SU-DHL-6 (cell line): ENCODE data around the gene ABCF2.

ENCODE experiments used
- H2AFZ ChIP-seq: fragments of 200-600 bp; sonication (generic); 2 replicates; pipeline ENCODE4 v1.6.1; 2014; ENCODE audit warnings: low read depth, mild to moderate bottlenecking, moderate library complexity, mixed read lengths, antibody characterized with exemption, low read length; ENCODE audit not compliant: severe bottlenecking
- H3F3A ChIP-seq: fragments of 200-600 bp; shearing (Covaris generic); 2 replicates; pipeline ENCODE4 v1.6.0; 2016; ENCODE audit warnings: antibody characterized with exemption, mild to moderate bottlenecking; ENCODE audit not compliant: insufficient read depth
- H3K27ac ChIP-seq: fragments of 200-600 bp; sonication (generic); 2 replicates; pipeline ENCODE4 v1.5.1; 2016; ENCODE audit warnings: low read depth, mild to moderate bottlenecking, low read length, moderate library complexity, mixed read lengths
- H3K27me3 ChIP-seq: fragments of 200-600 bp; sonication (generic), shearing (Covaris generic); 2 replicates; pipeline ENCODE4 v1.6.0; 2014; ENCODE audit warnings: mild to moderate bottlenecking, low read length
- H3K36me3 ChIP-seq: fragments of 200-600 bp; sonication (generic); 2 replicates; pipeline ENCODE4 v1.6.1; 2014; ENCODE audit warnings: mild to moderate bottlenecking, low read length, mixed read lengths
- H3K4me2 ChIP-seq: fragments of 300-600, 200-600 bp; shearing (Covaris generic), sonication (generic); 2 replicates; pipeline ENCODE4 v1.6.0; 2014; ENCODE audit warnings: low read length, low read depth, mild to moderate bottlenecking; ENCODE audit not compliant: poor library complexity, severe bottlenecking
- H3K4me3 ChIP-seq: fragments of 200-600 bp; sonication (generic); 2 replicates; pipeline ENCODE4 v1.5.1; 2014; ENCODE audit warnings: antibody characterized with exemption, low read length, mild to moderate bottlenecking, mixed read lengths; ENCODE audit not compliant: insufficient read depth, poor library complexity, severe bottlenecking
- H3K79me2 ChIP-seq: fragments of 200-600 bp; sonication (generic); 2 replicates; pipeline ENCODE4 v1.6.1; 2014; ENCODE audit warnings: mild to moderate bottlenecking, low read length, moderate library complexity; ENCODE audit not compliant: insufficient read depth
- H3K9ac ChIP-seq: fragments of 200-600 bp; sonication (generic); 2 replicates; pipeline ENCODE4 v1.7.0; 2014; ENCODE audit warnings: mild to moderate bottlenecking, low read length
- H3K9me2 ChIP-seq: fragments of 200-600 bp; sonication (generic); replicated peaks from 2 replicates; pipeline ENCODE4 v1.6.1; 2014; ENCODE audit warnings: low read length; ENCODE audit not compliant: insufficient read depth
- H3K9me3 ChIP-seq: fragments of 200-600 bp; sonication (generic); 2 replicates; pipeline ENCODE4 v1.6.1; 2014; ENCODE audit warnings: low read length, mixed read lengths; ENCODE audit not compliant: insufficient read depth
- H4K20me1 ChIP-seq: fragments of 200-600 bp; sonication (generic); 2 replicates; pipeline ENCODE4 v1.6.1; 2014; ENCODE audit warnings: low read depth, mild to moderate bottlenecking, antibody characterized with exemption, low read length, moderate library complexity, mixed read lengths
- EZH2phosphoT487 ChIP-seq: fragments of 200-600 bp; sonication (generic), shearing (Covaris generic); conservative IDR thresholded peaks from 2 replicates; pipeline ENCODE4 v1.6.1; 2018; ENCODE audit warnings: mild to moderate bottlenecking, antibody characterized with exemption, low read length, moderate library complexity, mixed read lengths
- TF ChIP-seq, protein P1 (sequence below): fragments of 200-600 bp; sonication (generic); IDR thresholded peaks from one replicate; pipeline ENCODE4 v1.5.1; 2017; ENCODE audit warnings: antibody characterized with exemption, mild to moderate bottlenecking, low read length, moderate library complexity; ENCODE audit not compliant: insufficient read depth, poor library complexity, severe bottlenecking

Gene ABCF2

DNA sequence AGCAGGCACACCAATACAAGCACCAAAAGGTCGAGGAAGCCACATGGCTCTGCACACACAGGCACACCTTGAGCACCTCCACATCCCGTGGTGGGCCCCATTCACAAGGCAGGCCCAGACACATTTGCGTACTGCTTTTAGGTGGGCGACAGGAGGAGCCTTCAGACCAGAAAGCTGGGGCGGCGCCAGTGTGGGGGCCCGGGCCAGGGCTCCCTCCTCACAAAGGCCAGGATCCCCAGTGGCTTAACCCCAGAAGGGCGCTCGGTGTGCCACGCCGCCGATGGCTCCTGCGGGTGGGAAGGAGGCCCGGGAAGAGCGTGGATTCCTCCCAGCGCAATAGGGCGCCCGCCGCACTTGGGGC lies 24.3 kb upstream of the ABCF2 start:
- H3K36me3 ChIP-seq = no peaks in the 10 kb centered on the region
- H4K20me1 ChIP-seq = no peaks in the 10 kb centered on the region
- H3K79me2 ChIP-seq = no peaks in the 10 kb centered on the region
- H3F3A ChIP-seq = no peaks in the 10 kb centered on the region
- H3K9me2 ChIP-seq = no peaks in the 10 kb centered on the region
- no peaks in the 10 kb centered on the region for H3K9me3 ChIP-seq
- H3K27me3 ChIP-seq = no peaks in the 10 kb centered on the region
- H3K9ac ChIP-seq = no peak overlapping the region
- H3K4me3 ChIP-seq = no peak overlapping the region
- H3K4me2 ChIP-seq = no peak overlapping the region
- no peak overlapping the region for H3K27ac ChIP-seq
- no peak overlapping the region for H2AFZ ChIP-seq
- TF ChIP-seq EZH2phosphoT487 = no peak

DNA sequence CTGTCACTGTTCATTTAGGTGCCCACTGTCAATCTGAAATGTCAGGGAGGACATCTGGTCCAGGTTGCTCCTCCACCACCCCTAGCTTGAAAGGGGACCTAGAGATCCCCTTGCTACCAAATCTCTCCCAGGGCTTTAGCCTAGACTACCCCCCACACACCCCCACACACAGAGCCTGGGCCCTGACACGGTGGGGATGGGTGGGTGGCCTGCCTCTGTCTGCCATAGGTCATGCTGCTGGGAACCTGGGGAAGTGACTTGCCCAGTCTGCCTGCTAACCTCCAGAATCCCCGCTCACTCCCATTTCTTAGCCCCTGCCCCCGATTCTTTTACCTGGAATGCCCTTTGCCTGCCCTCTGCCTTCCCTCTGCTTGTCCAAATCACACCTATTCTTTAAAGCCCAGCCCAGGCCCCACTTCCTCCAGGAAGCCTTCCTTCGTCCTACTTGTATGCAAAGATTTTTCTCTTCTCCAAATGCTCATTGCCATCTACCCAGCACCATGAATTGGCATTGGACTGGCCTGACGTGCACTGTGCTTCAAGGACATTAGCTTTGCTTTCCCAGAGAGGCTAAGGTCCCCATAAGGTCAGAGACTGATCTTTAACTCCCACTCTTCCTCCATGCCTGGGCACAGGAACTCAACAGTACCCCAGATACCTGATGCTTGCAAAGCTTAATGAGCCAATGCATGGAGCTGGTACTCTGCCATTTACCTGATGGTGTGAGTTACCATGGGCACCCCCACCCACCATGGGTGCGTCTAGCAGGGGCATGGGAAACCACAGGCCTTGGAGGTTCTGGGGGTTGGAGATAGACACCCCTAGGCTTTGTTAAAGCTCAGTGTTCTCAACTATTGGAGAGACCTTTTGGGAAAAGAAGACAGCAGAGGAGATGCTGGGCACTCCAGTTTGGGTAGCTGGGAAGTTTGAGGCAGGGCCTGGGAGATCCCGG lies 23.5 kb upstream of the ABCF2 start:
- Histone ChIP-seq H3K79me2 (no peaks in the 10 kb centered on the region), H3K9me2 (no peaks in the 10 kb centered on the region), H3K4me2 (no peak overlapping the region), H3F3A (no peaks in the 10 kb centered on the region), H3K27me3 (no peaks in the 10 kb centered on the region), H3K36me3 (no peaks in the 10 kb centered on the region), H4K20me1 (no peaks in the 10 kb centered on the region), H3K9me3 (no peaks in the 10 kb centered on the region), H3K27ac (no peak overlapping the region), H3K9ac (no peak overlapping the region), H2AFZ (no peak overlapping the region), H3K4me3 (no peak overlapping the region)
- TF ChIP-seq, protein P1, sequence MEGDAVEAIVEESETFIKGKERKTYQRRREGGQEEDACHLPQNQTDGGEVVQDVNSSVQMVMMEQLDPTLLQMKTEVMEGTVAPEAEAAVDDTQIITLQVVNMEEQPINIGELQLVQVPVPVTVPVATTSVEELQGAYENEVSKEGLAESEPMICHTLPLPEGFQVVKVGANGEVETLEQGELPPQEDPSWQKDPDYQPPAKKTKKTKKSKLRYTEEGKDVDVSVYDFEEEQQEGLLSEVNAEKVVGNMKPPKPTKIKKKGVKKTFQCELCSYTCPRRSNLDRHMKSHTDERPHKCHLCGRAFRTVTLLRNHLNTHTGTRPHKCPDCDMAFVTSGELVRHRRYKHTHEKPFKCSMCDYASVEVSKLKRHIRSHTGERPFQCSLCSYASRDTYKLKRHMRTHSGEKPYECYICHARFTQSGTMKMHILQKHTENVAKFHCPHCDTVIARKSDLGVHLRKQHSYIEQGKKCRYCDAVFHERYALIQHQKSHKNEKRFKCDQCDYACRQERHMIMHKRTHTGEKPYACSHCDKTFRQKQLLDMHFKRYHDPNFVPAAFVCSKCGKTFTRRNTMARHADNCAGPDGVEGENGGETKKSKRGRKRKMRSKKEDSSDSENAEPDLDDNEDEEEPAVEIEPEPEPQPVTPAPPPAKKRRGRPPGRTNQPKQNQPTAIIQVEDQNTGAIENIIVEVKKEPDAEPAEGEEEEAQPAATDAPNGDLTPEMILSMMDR = no peak
- TF ChIP-seq EZH2phosphoT487 = no peak

DNA sequence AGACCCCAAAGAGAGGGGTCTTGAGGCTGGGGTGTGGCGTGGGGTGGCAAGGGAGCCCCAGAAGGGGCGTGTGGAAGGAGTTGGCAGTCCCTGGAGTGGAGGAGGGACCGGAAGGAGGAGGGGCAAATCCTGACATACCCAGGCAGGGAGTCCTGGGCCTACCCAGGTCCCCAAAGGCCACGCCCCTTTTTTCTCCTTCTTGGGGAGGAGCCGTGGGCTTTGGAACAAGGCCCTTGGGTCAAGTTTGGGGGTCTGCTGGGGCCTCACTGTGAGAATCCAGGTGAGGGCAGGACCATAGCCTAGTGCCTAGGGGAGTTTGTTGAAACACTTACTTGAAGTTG lies 22.7 kb upstream of the ABCF2 start:
- no peaks in the 10 kb centered on the region for H3K27me3 ChIP-seq
- no peak overlapping the region for H2AFZ ChIP-seq
- no peak overlapping the region for H3K27ac ChIP-seq
- H3K79me2 ChIP-seq = no peaks in the 10 kb centered on the region
- H3F3A ChIP-seq = no peaks in the 10 kb centered on the region
- H3K4me3 ChIP-seq = no peak overlapping the region
- H3K9me3 ChIP-seq = no peaks in the 10 kb centered on the region
- H3K9me2 ChIP-seq = no peaks in the 10 kb centered on the region
- no peak for TF ChIP-seq EZH2phosphoT487
- TF ChIP-seq, protein P1 = no peak
- no peak overlapping the region for H3K9ac ChIP-seq
- H4K20me1 ChIP-seq = no peaks in the 10 kb centered on the region
- H3K36me3 ChIP-seq = no peaks in the 10 kb centered on the region
- H3K4me2 ChIP-seq = no peak overlapping the region

DNA sequence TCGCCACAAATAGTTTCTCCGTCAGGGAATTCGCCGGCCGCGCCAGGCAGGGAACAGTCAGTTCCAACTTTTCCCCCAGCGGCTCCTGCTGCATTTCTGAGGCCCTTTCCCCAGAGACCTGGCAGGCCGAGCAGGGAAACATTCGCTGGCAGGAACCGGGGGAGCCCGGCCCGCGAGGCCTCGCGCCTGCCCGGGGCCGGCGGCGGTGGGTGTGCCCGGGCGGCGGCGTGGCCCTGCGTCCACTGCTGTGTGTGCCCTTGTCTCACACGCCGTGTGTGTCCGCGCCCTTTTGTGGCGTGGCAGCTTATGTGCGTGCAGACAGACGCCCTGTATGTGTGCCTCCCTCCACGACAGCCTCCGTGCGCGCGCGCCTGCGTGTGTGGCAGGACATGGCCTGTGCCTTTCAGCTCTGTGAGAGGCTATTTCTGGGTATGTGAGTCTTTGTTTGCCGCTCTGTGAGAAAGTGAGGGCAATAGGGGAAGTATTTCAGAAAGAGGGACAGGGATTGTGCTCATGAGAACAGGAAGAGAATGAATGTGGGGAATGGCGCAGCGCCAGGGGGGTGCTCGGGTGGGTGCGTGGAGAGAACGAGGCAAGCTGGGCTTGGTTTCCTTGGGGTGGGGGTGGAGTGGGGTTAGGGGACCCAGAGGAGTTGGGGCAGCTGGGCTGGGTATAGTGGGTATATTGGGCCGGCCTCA lies 22.2 kb upstream of the ABCF2 start:
- Histone ChIP-seq H3K9me3 (no peaks in the 10 kb centered on the region), H3K79me2 (no peaks in the 10 kb centered on the region), H4K20me1 (no peaks in the 10 kb centered on the region), H3K36me3 (no peaks in the 10 kb centered on the region), H3F3A (no peaks in the 10 kb centered on the region), H3K9me2 (no peaks in the 10 kb centered on the region), H3K4me2 (no peak overlapping the region), H3K27ac (no peak overlapping the region), H3K9ac (no peak overlapping the region), H3K27me3 (no peaks in the 10 kb centered on the region), H2AFZ (no peak overlapping the region), H3K4me3 (no peak overlapping the region)
- no peak for TF ChIP-seq EZH2phosphoT487
- TF ChIP-seq, protein P1 = no peak
